ENCODE data around the gene RMRP.

RMRP gene

DNA sequence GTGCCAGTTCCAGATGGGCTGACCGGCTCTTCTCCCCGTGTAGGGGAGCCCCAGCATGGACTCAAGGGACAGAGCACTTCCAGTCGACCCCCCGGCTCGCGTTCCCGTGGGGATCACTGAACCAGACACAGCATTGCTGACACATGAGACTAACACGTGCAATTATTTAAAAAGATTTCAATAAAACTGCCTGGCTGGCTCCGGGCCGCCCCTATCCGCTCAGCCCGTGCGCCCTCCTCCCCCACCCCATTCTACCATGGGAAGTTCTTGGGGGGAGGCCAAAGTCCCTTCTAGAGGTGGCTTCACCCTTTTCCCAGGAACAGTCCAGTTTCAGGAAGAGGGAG lies 48.0 kb downstream of the RMRP start:
- DNase-seq (ENCODE audit: low read depth): no peak

DNA sequence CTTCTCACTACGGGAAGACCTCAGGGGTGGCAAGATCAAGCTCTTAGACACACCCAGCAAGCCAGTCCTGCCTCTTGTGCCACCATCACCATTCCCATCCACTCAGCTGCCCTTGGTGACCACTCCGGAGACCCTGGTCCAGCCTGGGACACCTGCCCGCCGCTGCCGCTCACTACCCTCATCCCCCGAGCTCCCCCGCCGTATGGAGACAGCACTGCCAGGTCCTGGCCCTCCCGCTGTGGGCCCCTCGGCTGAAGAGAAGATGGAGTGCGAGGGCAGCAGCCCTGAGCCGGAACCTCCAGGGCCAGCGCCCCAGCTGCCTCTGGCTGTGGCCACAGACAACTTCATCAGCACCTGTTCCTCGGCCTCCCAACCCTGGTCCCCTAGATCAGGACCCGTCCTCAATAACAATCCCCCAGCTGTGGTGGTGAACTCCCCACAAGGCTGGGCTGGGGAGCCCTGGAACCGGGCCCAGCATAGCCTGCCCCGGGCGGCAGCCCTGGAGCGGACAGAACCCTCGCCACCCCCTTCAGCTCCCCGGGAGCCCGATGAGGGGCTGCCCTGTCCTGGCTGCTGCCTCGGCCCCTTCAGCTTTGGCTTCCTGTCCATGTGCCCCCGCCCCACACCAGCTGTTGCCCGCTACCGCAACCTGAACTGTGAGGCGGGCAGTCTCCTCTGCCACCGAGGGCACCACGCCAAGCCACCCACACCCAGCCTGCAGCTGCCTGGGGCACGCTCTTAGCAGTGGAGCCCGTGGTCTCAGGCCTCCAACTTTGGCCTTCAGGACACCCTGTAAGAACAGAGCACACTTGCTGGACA lies 48.6 kb downstream of the RMRP start:
- no peak for DNase-seq (ENCODE audit: low read depth)

DNA sequence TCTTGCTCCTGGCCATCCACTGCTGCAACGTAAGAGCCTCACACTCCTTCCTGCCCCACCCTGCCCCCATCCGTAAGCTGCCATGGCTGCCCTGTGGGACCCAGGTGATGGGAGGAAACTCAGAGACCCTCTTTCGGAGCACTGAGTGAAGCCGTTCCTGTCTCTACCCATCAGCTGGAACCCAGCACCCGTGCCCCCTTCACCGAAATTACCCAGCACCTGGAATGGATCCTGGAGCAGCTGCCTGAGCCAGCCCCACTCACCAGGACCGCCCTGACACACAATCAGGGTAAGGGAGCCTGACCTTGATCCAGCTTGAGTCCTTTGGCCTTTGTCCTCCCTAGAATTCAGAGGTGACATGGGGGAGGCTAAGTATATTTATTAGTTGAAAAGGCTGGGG lies 49.6 kb downstream of the RMRP start:
- no peak for DNase-seq (ENCODE audit: low read depth)

Data from fibroblast of the conjunctiva (primary cell).